Measurements from ENCODE around the gene EREG. TPM values are rescaled to one million over a fixed set of nuclear protein-coding genes. Genes with fewer than 3 reads are reported as not detected.
A peak's percentile ranks its signal among the peaks of the same experiment; 100 is the strongest.

The EREG gene, protein sequence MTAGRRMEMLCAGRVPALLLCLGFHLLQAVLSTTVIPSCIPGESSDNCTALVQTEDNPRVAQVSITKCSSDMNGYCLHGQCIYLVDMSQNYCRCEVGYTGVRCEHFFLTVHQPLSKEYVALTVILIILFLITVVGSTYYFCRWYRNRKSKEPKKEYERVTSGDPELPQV
- not detected in 2 replicates for total RNA-seq

DNA sequence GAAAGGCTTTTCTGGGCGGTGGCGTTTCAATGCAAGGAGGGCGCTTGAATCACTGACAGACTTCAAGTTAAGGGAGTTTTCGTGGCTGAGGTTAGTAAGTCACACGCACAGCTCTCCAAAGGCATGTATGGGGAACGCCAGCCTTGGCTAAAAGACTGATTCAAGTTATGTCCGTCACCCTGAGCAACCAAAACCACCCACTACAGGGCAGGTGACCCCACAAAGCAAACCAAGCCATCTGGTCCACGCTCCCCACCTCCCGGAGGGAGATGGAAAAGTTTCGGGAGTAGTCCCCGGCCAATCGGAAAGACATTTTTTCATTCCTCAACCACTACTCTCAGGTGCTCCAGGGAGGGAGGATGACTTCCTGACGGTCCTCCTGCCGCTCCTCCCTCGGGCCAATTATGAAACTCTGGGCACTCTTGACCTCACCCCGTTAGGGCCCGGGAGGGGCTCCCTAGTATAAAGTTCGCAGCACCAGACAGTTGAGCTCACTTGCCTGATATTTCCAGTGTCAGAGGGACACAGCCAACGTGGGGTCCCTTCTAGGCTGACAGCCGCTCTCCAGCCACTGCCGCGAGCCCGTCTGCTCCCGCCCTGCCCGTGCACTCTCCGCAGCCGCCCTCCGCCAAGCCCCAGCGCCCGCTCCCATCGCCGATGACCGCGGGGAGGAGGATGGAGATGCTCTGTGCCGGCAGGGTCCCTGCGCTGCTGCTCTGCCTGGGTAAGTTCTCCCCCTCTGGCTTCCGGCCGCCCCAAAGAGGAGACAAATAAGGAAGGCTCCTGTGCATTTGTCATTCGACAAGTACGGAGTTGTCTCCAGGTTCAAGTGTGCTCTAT, at the start of gene EREG:
Gene EREG (plus strand): TSS at position 494 of the 840 bp plus-strand sequence. CDS start 164 bp downstream, at position 658.
- H3K27ac Mint-ChIP-seq: no peak within 1 kb of the TSS
- H3K9me3 Mint-ChIP-seq: no peaks in the 10 kb centered on the region
- no peaks in the 10 kb centered on the region for H3K36me3 Mint-ChIP-seq (ENCODE audit: low read depth)
- H3K27me3 Mint-ChIP-seq: peaks cover 39% of the 10 kb centered on the region
- intact Hi-C loops (cut with micrococcal nuclease): no loop called here
- peak; percentile 67 for DNase-seq
- H3K4me1 Mint-ChIP-seq: peaks cover 15% of the 10 kb centered on the region
- H3K4me3 Mint-ChIP-seq: peak within 1 kb of the TSS; percentile 78

GRCh38 chr4:74315376-74315775, 49.6 kb upstream of the EREG start:
- Mint-ChIP-seq H3K27ac (no peak overlapping the region), H3K4me3 (no peak overlapping the region), H3K4me1 (no peaks in the 10 kb centered on the region), H3K27me3 (peaks cover 2% of the 10 kb centered on the region), H3K9me3 (no peaks in the 10 kb centered on the region), H3K36me3 (ENCODE audit: low read depth) (no peaks in the 10 kb centered on the region)
- no peak for DNase-seq
- intact Hi-C loops (cut with micrococcal nuclease): no loop called here

GRCh38 chr4:74316397-74316796, 48.5 kb upstream of the EREG start:
- no peak overlapping the region for H3K4me3 Mint-ChIP-seq
- no peak for DNase-seq
- no peak overlapping the region for H3K27ac Mint-ChIP-seq
- H3K4me1 Mint-ChIP-seq: peaks cover 1% of the 10 kb centered on the region
- no peaks in the 10 kb centered on the region for H3K36me3 Mint-ChIP-seq (ENCODE audit: low read depth)
- peaks cover 8% of the 10 kb centered on the region for H3K27me3 Mint-ChIP-seq
- intact Hi-C loops (cut with micrococcal nuclease): no loop called here
- no peaks in the 10 kb centered on the region for H3K9me3 Mint-ChIP-seq

DNA sequence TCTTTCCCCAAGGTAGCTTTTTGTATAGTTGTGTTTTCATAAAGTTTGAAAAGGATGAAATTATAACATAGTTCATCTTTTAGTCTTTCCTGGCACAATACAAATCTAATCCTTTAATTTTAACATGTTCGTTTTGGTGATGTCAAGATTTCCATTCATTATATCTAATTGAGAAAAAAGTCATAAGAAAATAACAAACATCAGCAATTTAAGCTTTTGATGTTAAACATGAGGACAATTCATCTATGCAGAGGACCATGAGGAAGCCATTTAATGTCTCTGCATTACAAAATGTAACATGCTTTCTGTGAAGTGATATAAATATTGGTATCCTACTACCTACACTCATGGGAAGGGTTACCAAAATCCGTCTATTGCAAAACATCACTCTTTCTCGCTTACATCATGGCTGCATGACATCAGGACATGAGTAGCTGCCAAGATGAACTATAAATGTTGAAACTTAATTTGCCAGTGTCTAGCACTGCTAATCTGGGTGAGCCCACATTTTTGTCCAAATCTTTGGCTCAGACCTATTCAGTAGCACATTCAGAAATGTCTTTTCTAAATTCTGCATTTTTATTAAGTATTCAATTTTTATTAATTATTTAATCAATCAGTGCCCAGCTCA, 47.2 kb upstream of the EREG start:
- Mint-ChIP-seq H3K9me3 (no peaks in the 10 kb centered on the region), H3K36me3 (ENCODE audit: low read depth) (no peaks in the 10 kb centered on the region), H3K4me3 (no peak overlapping the region), H3K4me1 (peaks cover 1% of the 10 kb centered on the region), H3K27me3 (peaks cover 14% of the 10 kb centered on the region), H3K27ac (no peak overlapping the region)
- DNase-seq: no peak
- intact Hi-C loops (cut with micrococcal nuclease): no loop called here

DNA sequence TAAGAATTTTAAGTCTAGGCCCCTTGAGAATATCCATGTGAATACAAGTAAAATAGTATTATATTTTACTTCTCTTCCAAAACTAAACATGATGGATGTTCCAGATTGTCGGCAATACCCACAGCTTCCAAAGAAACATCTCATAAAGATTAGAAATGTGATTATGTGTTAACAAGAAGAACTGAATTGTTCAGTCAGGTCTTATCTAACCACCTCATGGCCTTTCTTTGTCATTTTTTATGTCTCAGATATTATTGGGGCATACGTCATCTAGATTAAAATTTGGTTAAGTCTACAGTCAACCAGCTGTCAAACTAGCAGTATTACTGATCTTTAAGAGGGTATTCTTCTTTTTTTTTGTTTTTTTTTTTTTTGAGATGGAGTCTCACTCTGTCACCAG, 46.7 kb upstream of the EREG start:
- H3K9me3 Mint-ChIP-seq: no peaks in the 10 kb centered on the region
- H3K4me1 Mint-ChIP-seq: peaks cover 1% of the 10 kb centered on the region

DNA sequence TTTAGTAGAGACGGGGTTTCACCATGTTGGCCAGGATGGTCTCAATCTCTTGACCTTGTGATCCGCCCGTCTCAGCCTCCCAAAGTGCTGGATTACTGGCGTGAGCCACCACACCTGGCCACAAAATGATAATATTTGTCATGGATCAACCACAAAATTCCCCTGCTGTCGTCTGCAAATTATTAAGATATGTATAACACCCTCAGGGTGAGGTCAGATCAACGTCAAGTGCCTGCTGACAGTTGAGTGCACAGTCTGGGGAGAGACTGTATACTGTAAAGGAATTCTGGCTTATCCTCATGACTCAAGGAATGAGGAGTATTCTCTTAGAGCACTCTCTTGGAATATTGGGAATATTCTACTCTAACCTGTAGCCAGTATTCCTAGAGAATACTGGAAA, 45.5 kb upstream of the EREG start:
- Mint-ChIP-seq H3K4me3 (no peak overlapping the region), H3K27me3 (peaks cover 23% of the 10 kb centered on the region), H3K36me3 (ENCODE audit: low read depth) (no peaks in the 10 kb centered on the region), H3K9me3 (no peaks in the 10 kb centered on the region), H3K27ac (no peak overlapping the region), H3K4me1 (peaks cover 1% of the 10 kb centered on the region)
- intact Hi-C loops (cut with micrococcal nuclease): no loop called here
- no peak for DNase-seq

More for the DNA sequence above, 46.7 kb upstream of the EREG start:
- intact Hi-C loops (cut with micrococcal nuclease): no loop called here
- no peak for DNase-seq
- Mint-ChIP-seq H3K27ac (no peak overlapping the region), H3K27me3 (peaks cover 16% of the 10 kb centered on the region), H3K36me3 (ENCODE audit: low read depth) (no peaks in the 10 kb centered on the region), H3K4me3 (no peak overlapping the region)

DNA sequence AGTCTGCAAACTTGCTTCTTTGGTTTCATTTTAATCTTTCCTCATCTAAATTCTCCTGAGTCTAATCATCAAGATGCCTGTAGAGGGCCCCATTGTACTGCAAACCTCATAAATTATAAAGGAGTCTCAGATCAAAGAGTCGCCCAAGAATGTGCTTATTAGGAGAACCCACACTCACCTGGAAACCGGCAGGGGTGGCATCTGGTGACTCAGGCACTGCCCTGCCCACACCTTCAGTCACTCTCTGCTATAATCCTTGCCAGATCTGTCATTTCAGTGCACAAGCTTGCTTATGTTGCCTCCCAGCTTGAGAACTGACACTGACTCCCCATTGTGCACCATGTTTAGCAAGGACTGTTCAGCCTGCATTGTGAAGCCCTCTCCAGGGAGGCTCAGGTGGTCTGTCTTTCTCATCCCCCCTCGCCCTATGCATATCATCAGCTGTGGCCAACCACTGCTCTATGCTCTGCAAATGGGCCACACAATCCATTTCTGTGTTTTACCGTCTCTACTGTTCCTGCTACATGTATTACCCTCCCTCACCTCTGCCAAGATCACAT, 44.3 kb upstream of the EREG start:
- H3K4me3 Mint-ChIP-seq: no peak overlapping the region
- H3K9me3 Mint-ChIP-seq: no peaks in the 10 kb centered on the region
- intact Hi-C loops (cut with micrococcal nuclease): loop anchor here (1.0 to 5.0 kb wide), 2 partner anchors 212 to 351 kb away; no protein-coding TSS in a partner anchor
- peaks cover 23% of the 10 kb centered on the region for H3K27me3 Mint-ChIP-seq
- peak; percentile 65 for DNase-seq
- peaks cover 1% of the 10 kb centered on the region for H3K4me1 Mint-ChIP-seq
- H3K36me3 Mint-ChIP-seq (ENCODE audit: low read depth): no peaks in the 10 kb centered on the region
- no peak overlapping the region for H3K27ac Mint-ChIP-seq

DNA sequence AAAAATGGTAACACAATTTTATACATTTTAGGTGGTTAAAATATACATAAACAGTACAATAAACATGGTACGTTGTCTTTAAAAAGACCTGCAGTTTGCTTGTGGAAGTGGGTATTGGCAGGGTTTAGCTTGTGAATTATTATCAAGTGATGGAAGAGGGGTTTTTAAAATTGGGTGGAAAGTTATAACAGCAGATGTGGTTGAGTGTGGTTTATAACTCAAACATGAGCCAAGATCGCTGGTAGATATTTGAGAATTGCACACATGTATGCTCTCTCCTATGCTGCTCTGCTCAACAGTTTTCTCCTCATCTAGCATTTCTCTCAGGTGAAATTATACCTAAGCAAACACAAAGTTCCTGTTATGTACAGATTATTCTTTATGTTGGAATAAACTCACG, 42.6 kb upstream of the EREG start:
- Mint-ChIP-seq H3K9me3 (no peaks in the 10 kb centered on the region), H3K4me1 (peaks cover 1% of the 10 kb centered on the region), H3K36me3 (ENCODE audit: low read depth) (no peaks in the 10 kb centered on the region), H3K27ac (no peak overlapping the region), H3K4me3 (no peak overlapping the region), H3K27me3 (peaks cover 23% of the 10 kb centered on the region)
- no peak for DNase-seq
- intact Hi-C loops (cut with micrococcal nuclease): loop anchor here (5.0 kb wide), 1 partner anchor 210 kb away; no protein-coding TSS in a partner anchor

- H3K9me3 Mint-ChIP-seq: no peaks in the 10 kb centered on the region
- H3K36me3 Mint-ChIP-seq (ENCODE audit: low read depth): no peaks in the 10 kb centered on the region
- no peak for DNase-seq
- intact Hi-C loops (cut with micrococcal nuclease): loop anchor here (5.0 kb wide), 1 partner anchor 209 kb away; no protein-coding TSS in a partner anchor
- H3K27ac Mint-ChIP-seq: no peak overlapping the region
- peaks cover 26% of the 10 kb centered on the region for H3K27me3 Mint-ChIP-seq
- H3K4me3 Mint-ChIP-seq: no peak overlapping the region
- H3K4me1 Mint-ChIP-seq: peaks cover 1% of the 10 kb centered on the region
These were observed 41.3 kb upstream of the EREG start for GRCh38 chr4:74323663-74324062.

- Mint-ChIP-seq H3K4me3 (no peak overlapping the region), H3K36me3 (ENCODE audit: low read depth) (no peaks in the 10 kb centered on the region), H3K27ac (no peak overlapping the region), H3K4me1 (peaks cover 1% of the 10 kb centered on the region), H3K9me3 (no peaks in the 10 kb centered on the region), H3K27me3 (peaks cover 32% of the 10 kb centered on the region)
- intact Hi-C loops (cut with micrococcal nuclease): loop anchor here (5.0 kb wide), 1 partner anchor 208 kb away; no protein-coding TSS in a partner anchor
- no peak for DNase-seq
These were observed 40.7 kb upstream of the EREG start for GRCh38 chr4:74324262-74324661.

GRCh38 chr4:74325886-74326285, 39.1 kb upstream of the EREG start:
- H3K27ac Mint-ChIP-seq: no peak overlapping the region
- intact Hi-C loops (cut with micrococcal nuclease): no loop called here
- H3K4me3 Mint-ChIP-seq: no peak overlapping the region
- no peaks in the 10 kb centered on the region for H3K9me3 Mint-ChIP-seq
- no peaks in the 10 kb centered on the region for H3K36me3 Mint-ChIP-seq (ENCODE audit: low read depth)
- peaks cover 32% of the 10 kb centered on the region for H3K27me3 Mint-ChIP-seq
- H3K4me1 Mint-ChIP-seq: no peaks in the 10 kb centered on the region
- DNase-seq: no peak

- no peaks in the 10 kb centered on the region for H3K36me3 Mint-ChIP-seq (ENCODE audit: low read depth)
- no peak overlapping the region for H3K27ac Mint-ChIP-seq
- no peak for DNase-seq
- peaks cover 23% of the 10 kb centered on the region for H3K27me3 Mint-ChIP-seq
- no peak overlapping the region for H3K4me3 Mint-ChIP-seq
- no peaks in the 10 kb centered on the region for H3K9me3 Mint-ChIP-seq
- H3K4me1 Mint-ChIP-seq: no peaks in the 10 kb centered on the region
- intact Hi-C loops (cut with micrococcal nuclease): no loop called here
These were observed 37.2 kb upstream of the EREG start for GRCh38 chr4:74327762-74328161.

- no peak for DNase-seq
- no peaks in the 10 kb centered on the region for H3K36me3 Mint-ChIP-seq (ENCODE audit: low read depth)
- H3K4me3 Mint-ChIP-seq: no peak overlapping the region
- no peaks in the 10 kb centered on the region for H3K9me3 Mint-ChIP-seq
- no peak overlapping the region for H3K27ac Mint-ChIP-seq
- H3K27me3 Mint-ChIP-seq: peaks cover 20% of the 10 kb centered on the region
- H3K4me1 Mint-ChIP-seq: no peaks in the 10 kb centered on the region
- intact Hi-C loops (cut with micrococcal nuclease): no loop called here
These were observed 36.4 kb upstream of the EREG start for GRCh38 chr4:74328501-74328900.

- H3K36me3 Mint-ChIP-seq (ENCODE audit: low read depth): no peaks in the 10 kb centered on the region
- intact Hi-C loops (cut with micrococcal nuclease): no loop called here
- H3K9me3 Mint-ChIP-seq: no peaks in the 10 kb centered on the region
- H3K27ac Mint-ChIP-seq: no peak overlapping the region
- no peaks in the 10 kb centered on the region for H3K4me1 Mint-ChIP-seq
- H3K4me3 Mint-ChIP-seq: no peak overlapping the region
- DNase-seq: no peak
- H3K27me3 Mint-ChIP-seq: peaks cover 15% of the 10 kb centered on the region
These were observed 35.6 kb upstream of the EREG start for GRCh38 chr4:74329307-74329706.

All from activated CD4-positive, alpha-beta T cell treated with anti-CD3 and anti-CD28 coated beads, Interleukin-2, amount 10 ng/mL, durations not matched to agents 24 days and 14 days (primary cell).